H9 (cell line): ENCODE measurements around the gene MRPS31. TPM values are rescaled to one million over a fixed set of nuclear protein-coding genes. Genes with fewer than 3 reads are reported as not detected.

Experiments used
- DNase-seq: peaks from one replicate; pipeline ENCODE4 v3.0.0-alpha.2; 2017
- H2AFZ ChIP-seq: one replicate; pipeline ENCODE4 v1.6.1; 2013; ENCODE audit warnings: mild to moderate bottlenecking, low read length, control low read depth, moderate library complexity
- H2AK5ac ChIP-seq: 2 replicates; pipeline ENCODE4 v1.6.1; 2013; ENCODE audit warnings: low read length, control low read depth, mixed read lengths; ENCODE audit not compliant: insufficient read length
- H2BK120ac ChIP-seq: one replicate; pipeline ENCODE4 v1.6.1; 2013; ENCODE audit warnings: low read depth, mild to moderate bottlenecking, low read length, control low read depth, inconsistent platforms; ENCODE audit not compliant: poor library complexity, severe bottlenecking
- H2BK12ac ChIP-seq: 2 replicates; pipeline ENCODE4 v1.6.1; 2013; ENCODE audit warnings: low read length, control low read depth, mixed read lengths, low read depth; ENCODE audit not compliant: insufficient read length
- H2BK15ac ChIP-seq: 2 replicates; pipeline ENCODE4 v1.6.1; 2013; ENCODE audit warnings: low read depth, low read length, control low read depth
- H2BK20ac ChIP-seq: one replicate; pipeline ENCODE4 v1.6.1; 2013; ENCODE audit warnings: low read depth, mild to moderate bottlenecking, low read length, control low read depth, inconsistent platforms; ENCODE audit not compliant: poor library complexity, severe bottlenecking
- H2BK5ac ChIP-seq: 2 replicates; pipeline ENCODE4 v1.6.1; 2013; ENCODE audit warnings: low read length, control low read depth, mixed read lengths; ENCODE audit not compliant: insufficient read length
- H3K14ac ChIP-seq: 2 replicates; pipeline ENCODE4 v1.6.1; 2013; ENCODE audit warnings: low read length, control low read depth; ENCODE audit not compliant: insufficient read depth
- H3K18ac ChIP-seq: 2 replicates; pipeline ENCODE4 v1.6.1; 2013; ENCODE audit warnings: low read depth, mild to moderate bottlenecking, mixed read lengths, low read length, control low read depth; ENCODE audit not compliant: insufficient read length
- H3K23ac ChIP-seq: 2 replicates; pipeline ENCODE4 v1.6.1; 2013; ENCODE audit warnings: low read length, control low read depth, mixed read lengths, low read depth; ENCODE audit not compliant: insufficient read length
- H3K23me2 ChIP-seq: 2 replicates; pipeline ENCODE4 v1.6.1; 2013; ENCODE audit warnings: low read depth, mild to moderate bottlenecking, mixed read lengths, low read length, control low read depth; ENCODE audit not compliant: insufficient read length, poor library complexity, severe bottlenecking
- H3K27ac ChIP-seq: 2 replicates; pipeline ENCODE4 v1.5.1; 2013; ENCODE audit warnings: low read length, control low read depth, mixed read lengths, low read depth; ENCODE audit not compliant: insufficient read length
- H3K27me3 ChIP-seq: 2 replicates; pipeline ENCODE4 v1.6.1; 2013; ENCODE audit warnings: low read length, control low read depth, inconsistent platforms; ENCODE audit not compliant: insufficient read depth
- H3K4ac ChIP-seq: 2 replicates; pipeline ENCODE4 v1.6.1; 2013; ENCODE audit warnings: low read depth, mild to moderate bottlenecking, control low read depth, inconsistent platforms, low read length, moderate library complexity
- H3K4me1 ChIP-seq: 2 replicates; pipeline ENCODE4 v1.6.1; 2013; ENCODE audit warnings: low read length, control low read depth, inconsistent platforms; ENCODE audit not compliant: insufficient read depth
- H3K4me2 ChIP-seq: 2 replicates; pipeline ENCODE4 v1.6.1; 2013; ENCODE audit warnings: low read length, control low read depth, mixed read lengths; ENCODE audit not compliant: insufficient read length, insufficient read depth
- H3K56ac ChIP-seq: 2 replicates; pipeline ENCODE4 v1.6.1; 2013; ENCODE audit warnings: low read depth, mild to moderate bottlenecking, mixed read lengths, low read length, control low read depth; ENCODE audit not compliant: insufficient read length
- H3K79me1 ChIP-seq: 2 replicates; pipeline ENCODE4 v1.6.1; 2013; ENCODE audit warnings: low read depth, mild to moderate bottlenecking, moderate library complexity, low read length, control low read depth, inconsistent platforms; ENCODE audit not compliant: insufficient read depth, poor library complexity, severe bottlenecking
- H3K79me2 ChIP-seq: 2 replicates; pipeline ENCODE4 v1.6.1; 2013; ENCODE audit warnings: low read length, control low read depth, inconsistent platforms; ENCODE audit not compliant: insufficient read depth
- H3K9ac ChIP-seq: 2 replicates; pipeline ENCODE4 v1.6.1; 2013; ENCODE audit warnings: low read length, control low read depth, mixed read lengths; ENCODE audit not compliant: insufficient read length; ENCODE audit errors: extremely low read depth
- H3K9me3 ChIP-seq: one replicate; pipeline ENCODE4 v1.6.1; 2013; ENCODE audit warnings: low read depth, low read length, inconsistent platforms; ENCODE audit not compliant: control insufficient read depth
- H3T11ph ChIP-seq: one replicate; pipeline ENCODE4 v1.6.1; 2013; ENCODE audit warnings: mild to moderate bottlenecking, low read length, control low read depth, inconsistent platforms
- H4K20me1 ChIP-seq: one replicate; pipeline ENCODE4 v1.6.1; 2013; ENCODE audit not compliant: control insufficient read depth, insufficient read length, insufficient read depth
- H4K5ac ChIP-seq: 2 replicates; pipeline ENCODE4 v1.6.1; 2013; ENCODE audit warnings: low read depth, mild to moderate bottlenecking, mixed read lengths, low read length, control low read depth; ENCODE audit not compliant: insufficient read length
- H4K8ac ChIP-seq: replicated peaks from 2 replicates; pipeline ENCODE4 v1.6.1; 2013; ENCODE audit warnings: low read length, control low read depth, mixed read lengths, low read depth; ENCODE audit not compliant: insufficient read length
- H4K91ac ChIP-seq: 2 replicates; pipeline ENCODE4 v1.6.1; 2013; ENCODE audit warnings: low read depth, mild to moderate bottlenecking, moderate library complexity, mixed read lengths, low read length, control low read depth; ENCODE audit not compliant: insufficient read length
- H3K27ac Mint-ChIP-seq, 3 experiments: 2 replicates in 2 of 3; 3 replicates in 1 of 3; pipeline ENCODE4 v1.8.0; 2020 to 2021; ENCODE audit warnings: mixed read lengths in 3 of 3, mild to moderate bottlenecking in 1 of 3, moderate library complexity in 1 of 3
- H3K27me3 Mint-ChIP-seq: 2 replicates; pipeline ENCODE4 v1.8.0; 2021; ENCODE audit warnings: low read depth, mild to moderate bottlenecking, moderate library complexity, mixed read lengths
- H3K36me3 Mint-ChIP-seq, 3 experiments: 2 replicates in 2 of 3; 3 replicates in 1 of 3; pipeline ENCODE4 v1.8.0; 2020 to 2021; ENCODE audit warnings: low read depth in 3 of 3, mixed read lengths in 3 of 3; ENCODE audit not compliant: insufficient read depth in 1 of 3
- H3K4me1 Mint-ChIP-seq, 2 experiments: 2 replicates each; pipeline ENCODE4 v1.8.0; 2020; ENCODE audit warnings: mixed read lengths in 2 of 2
- H3K4me3 Mint-ChIP-seq, 2 experiments: 2 replicates in 1 of 2; 3 replicates in 1 of 2; pipeline ENCODE4 v1.8.0; 2020 to 2021; ENCODE audit warnings: mild to moderate bottlenecking in 2 of 2, mixed read lengths in 2 of 2, moderate library complexity in 1 of 2
- H3K9me3 Mint-ChIP-seq, 2 experiments: 2 replicates in 1 of 2; 3 replicates in 1 of 2; pipeline ENCODE4 v1.8.0; 2020; ENCODE audit warnings: mild to moderate bottlenecking in 2 of 2, mixed read lengths in 2 of 2, moderate library complexity in 1 of 2
- WGBS: extraction: QIAGEN DNeasy Blood & Tissue Kit; methylation state at CpG from one replicate; pipeline ENCODE4 v1.1.7; 2013; ENCODE audit warnings: missing lambda C conversion rate, low lambda C conversion rate, mixed read lengths; ENCODE audit not compliant: insufficient read length; ENCODE audit errors: extremely low coverage; 5-methylcytosine and 5-hydroxymethylcytosine counted together
- total RNA-seq: library from RNA; stranded (reverse); gene quantifications from 2 replicates; pipeline ENCODE4 v1.2.1, GENCODE V29; 2021
- TF ChIP-seq, protein P1 (sequence below): fragments of 200-600 bp; sonication (generic); conservative IDR thresholded peaks from 3 replicates; pipeline ENCODE4 v1.8.0; 2021; ENCODE audit warnings: antibody characterized with exemption, mild to moderate bottlenecking

The MRPS31 gene
- total RNA-seq, 1 experiment from 2014 or later = 27.3 TPM

DNA sequence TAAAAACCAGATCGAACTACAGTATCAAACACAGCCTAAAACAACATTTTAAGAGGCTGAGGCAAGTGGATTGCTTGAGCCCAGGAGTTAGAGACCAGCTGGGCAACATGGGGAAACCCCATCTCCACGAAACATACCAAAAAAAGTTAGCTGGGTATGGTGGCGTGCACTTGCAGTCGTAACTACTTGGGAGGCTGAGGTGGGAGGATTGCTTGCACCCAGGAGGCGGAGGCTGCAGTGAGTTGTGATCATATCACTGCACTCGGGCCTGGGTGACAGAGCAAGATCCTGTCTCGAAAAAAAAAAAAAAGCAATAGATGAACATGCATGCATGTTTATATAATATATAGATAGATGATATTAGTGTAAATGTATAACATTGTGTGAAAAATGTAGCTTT is 5.2 kb upstream of the MRPS31 start:
- no peaks in the 10 kb centered on the region for H3K9me3 Mint-ChIP-seq
- H3K4me1 Mint-ChIP-seq = peaks cover 8 to 18% of the 10 kb centered on the region in 2 experiments
- H2BK120ac ChIP-seq = no peak overlapping the region
- H2AFZ ChIP-seq = no peak overlapping the region
- no peak overlapping the region for H3K18ac ChIP-seq
- no CpG with 5 or more reads among the region's 7 CpGs for WGBS
- H3T11ph ChIP-seq = no peak overlapping the region
- no peak overlapping the region for H4K5ac ChIP-seq
- no peak overlapping the region for H3K14ac ChIP-seq
- H4K8ac ChIP-seq = no peak overlapping the region
- H3K27ac Mint-ChIP-seq = no peak overlapping the region
- H3K4me1 ChIP-seq = no peaks in the 10 kb centered on the region
- no peak overlapping the region for H3K9ac ChIP-seq
- no peaks in the 10 kb centered on the region for H3K79me2 ChIP-seq
- H2BK5ac ChIP-seq = no peak overlapping the region
- no peak overlapping the region for H3K27ac ChIP-seq
- H2BK15ac ChIP-seq = no peak overlapping the region
- no peak overlapping the region for H3K4me2 ChIP-seq
- no peak overlapping the region for H3K56ac ChIP-seq
- no peak overlapping the region for H2AK5ac ChIP-seq
- no peak overlapping the region for H3K4me3 Mint-ChIP-seq
- peaks cover 3% of the 10 kb centered on the region for H3K23me2 ChIP-seq
- no peak overlapping the region for H3K23ac ChIP-seq
- H3K36me3 Mint-ChIP-seq = no peaks in the 10 kb centered on the region
- TF ChIP-seq, protein P1, sequence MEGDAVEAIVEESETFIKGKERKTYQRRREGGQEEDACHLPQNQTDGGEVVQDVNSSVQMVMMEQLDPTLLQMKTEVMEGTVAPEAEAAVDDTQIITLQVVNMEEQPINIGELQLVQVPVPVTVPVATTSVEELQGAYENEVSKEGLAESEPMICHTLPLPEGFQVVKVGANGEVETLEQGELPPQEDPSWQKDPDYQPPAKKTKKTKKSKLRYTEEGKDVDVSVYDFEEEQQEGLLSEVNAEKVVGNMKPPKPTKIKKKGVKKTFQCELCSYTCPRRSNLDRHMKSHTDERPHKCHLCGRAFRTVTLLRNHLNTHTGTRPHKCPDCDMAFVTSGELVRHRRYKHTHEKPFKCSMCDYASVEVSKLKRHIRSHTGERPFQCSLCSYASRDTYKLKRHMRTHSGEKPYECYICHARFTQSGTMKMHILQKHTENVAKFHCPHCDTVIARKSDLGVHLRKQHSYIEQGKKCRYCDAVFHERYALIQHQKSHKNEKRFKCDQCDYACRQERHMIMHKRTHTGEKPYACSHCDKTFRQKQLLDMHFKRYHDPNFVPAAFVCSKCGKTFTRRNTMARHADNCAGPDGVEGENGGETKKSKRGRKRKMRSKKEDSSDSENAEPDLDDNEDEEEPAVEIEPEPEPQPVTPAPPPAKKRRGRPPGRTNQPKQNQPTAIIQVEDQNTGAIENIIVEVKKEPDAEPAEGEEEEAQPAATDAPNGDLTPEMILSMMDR = no peak
- no peak overlapping the region for H3K4ac ChIP-seq
- H3K79me1 ChIP-seq = no peaks in the 10 kb centered on the region
- H4K91ac ChIP-seq = no peak overlapping the region
- H3K27me3 Mint-ChIP-seq = no peaks in the 10 kb centered on the region
- DNase-seq = no peak
- no peaks in the 10 kb centered on the region for H3K27me3 ChIP-seq
- H2BK12ac ChIP-seq = no peak overlapping the region
- H4K20me1 ChIP-seq = no peaks in the 10 kb centered on the region
- H2BK20ac ChIP-seq = no peak overlapping the region
- H3K9me3 ChIP-seq = no peaks in the 10 kb centered on the region
